ELF-1 (cell line): Measurements from ENCODE around the gene KCTD16.
A peak's percentile ranks its signal among the peaks of the same experiment; 100 is the strongest.

ENCODE experiments used
- DNase-seq: peaks from one replicate; pipeline ENCODE4 v3.0.0-alpha.2; 2016; ENCODE audit warnings: low read depth, low spot score

The KCTD16 gene

GRCh38 chr5:144207875-144208444, 37.3 kb downstream of the KCTD16 start:
- no peak for DNase-seq

- DNase-seq = no peak
Observed at GRCh38 chr5:144209361-144209760, 38.7 kb downstream of the KCTD16 start.

DNA sequence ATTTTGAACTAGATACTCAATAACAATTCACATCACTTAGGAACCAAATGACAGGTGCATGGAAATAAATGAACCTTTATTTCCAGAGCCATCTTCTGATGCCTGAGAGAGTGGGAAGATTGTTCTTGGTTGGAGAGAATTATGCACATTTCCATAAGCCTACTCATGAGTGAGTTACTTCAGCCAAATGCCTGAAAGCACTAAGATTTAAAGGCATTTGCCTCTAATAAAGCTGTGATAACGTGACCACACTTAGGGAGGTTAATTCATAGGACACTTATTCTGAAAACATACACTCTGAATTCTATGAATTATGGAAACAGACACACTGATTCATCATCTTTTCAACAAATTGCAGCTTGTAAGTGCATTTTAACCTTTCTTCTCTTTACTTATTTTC, 40.0 kb downstream of the KCTD16 start:
- DNase-seq = no peak

GRCh38 chr5:144219869-144220268, 49.2 kb downstream of the KCTD16 start:
- DNase-seq = no peak

DNA sequence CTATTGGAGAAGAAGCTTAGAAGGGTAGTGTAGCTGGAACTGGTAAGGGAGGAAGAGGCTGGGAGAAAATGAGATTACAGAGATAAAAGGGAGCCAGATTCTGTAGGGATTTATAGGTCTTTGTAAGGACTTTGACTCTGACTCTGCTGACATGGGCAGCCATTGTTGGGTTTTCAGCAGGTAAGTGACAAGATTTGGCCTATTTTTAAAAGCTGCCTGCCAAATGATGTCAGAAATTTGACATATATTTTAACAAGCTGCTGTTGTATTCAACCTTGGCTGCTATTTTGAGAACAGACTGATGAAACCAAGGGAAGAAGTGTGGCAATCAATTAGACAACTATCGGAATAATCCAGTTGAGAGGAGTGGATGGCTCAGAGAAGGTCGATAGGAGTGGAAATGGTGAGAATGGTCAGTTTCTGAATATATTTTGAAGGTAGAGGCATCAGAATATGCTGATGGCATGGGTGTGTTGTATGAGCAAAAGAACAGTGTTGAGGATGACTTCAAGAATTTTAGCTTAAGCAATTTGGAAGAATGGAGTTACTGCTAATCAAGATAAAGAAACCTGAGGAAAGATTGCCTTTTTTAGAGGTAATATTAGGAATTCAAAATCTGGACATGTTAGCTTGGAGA, 56.8 kb downstream of the KCTD16 start:
- no peak for DNase-seq

DNA sequence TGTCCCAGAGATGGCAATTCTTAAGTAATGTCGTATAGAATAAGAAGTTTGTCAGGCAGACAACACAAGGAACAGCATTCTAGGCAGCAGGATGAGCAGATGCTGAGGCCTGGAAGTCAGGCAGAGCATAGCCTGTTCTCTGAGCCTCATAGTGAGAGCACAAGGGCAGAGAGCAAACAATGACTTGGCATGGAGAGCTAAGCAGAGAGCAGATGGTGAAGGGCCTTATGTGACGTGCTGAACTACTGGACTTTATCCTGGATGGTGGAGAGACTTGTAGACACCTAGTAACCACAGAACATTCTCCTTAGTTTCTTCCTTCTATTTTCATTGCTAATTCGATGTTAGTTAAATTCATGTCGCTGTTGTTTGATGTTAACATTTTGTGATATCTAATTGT, 60.1 kb downstream of the KCTD16 start:
- DNase-seq = no peak

- DNase-seq = no peak
Observed at GRCh38 chr5:144232285-144232684, 61.6 kb downstream of the KCTD16 start.

- DNase-seq = no peak
Observed at GRCh38 chr5:144236499-144236898, 65.8 kb downstream of the KCTD16 start.

GRCh38 chr5:144237851-144238250, 67.2 kb downstream of the KCTD16 start:
- no peak for DNase-seq

GRCh38 chr5:144247131-144247530, 76.5 kb downstream of the KCTD16 start:
- DNase-seq = peak; percentile 57

DNA sequence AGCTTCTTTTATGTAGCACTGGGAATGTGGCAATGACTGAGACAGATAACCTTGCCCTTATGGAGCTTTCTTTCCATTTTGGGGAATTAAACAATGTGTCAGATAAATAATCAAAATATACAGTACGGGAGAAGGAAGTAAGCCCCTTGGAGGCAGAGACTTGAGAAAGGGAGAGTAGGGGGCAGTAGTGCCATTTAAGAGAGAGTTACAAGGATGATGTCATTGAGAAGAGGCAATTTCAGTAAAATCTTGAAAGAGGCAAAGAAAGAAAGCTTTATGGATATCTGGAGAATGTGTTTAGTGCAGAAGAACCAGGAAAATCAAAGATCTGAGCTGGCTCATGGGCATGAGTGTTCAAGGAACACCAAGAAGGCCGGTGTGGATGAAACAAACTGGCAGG, 77.3 kb downstream of the KCTD16 start:
- no peak for DNase-seq

DNA sequence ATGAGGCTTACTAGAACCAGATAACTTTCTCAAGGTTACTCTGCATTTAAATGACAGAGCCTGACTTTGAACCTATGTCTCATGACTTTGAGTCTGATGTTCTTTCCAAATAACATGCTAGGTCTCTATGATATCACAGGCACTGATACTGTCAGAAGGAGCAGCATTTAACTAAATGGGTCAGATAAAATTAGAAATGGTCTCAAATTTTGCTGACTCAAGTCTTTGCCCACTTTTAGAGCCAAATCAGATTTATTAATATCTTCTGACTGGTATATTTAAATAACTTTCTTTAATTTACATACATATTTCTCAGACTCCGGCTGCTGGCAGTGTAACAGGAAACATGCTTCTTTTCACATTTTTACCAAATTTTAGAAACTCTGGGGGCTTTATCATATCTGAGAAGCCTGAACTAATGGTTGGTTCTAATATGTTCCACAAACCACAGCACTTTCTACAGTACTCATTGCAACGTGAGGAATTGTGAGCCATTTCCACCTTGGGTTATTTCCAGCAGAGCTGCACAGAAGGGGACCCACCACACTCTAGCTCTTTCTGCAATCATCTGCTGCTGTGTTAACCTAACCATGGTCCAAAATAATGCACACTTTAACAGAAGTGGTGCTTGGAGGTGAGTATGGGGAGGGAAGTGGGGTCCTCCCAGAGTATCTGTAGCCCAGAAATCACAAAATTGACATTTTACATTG, 79.2 kb downstream of the KCTD16 start:
- no peak for DNase-seq

DNA sequence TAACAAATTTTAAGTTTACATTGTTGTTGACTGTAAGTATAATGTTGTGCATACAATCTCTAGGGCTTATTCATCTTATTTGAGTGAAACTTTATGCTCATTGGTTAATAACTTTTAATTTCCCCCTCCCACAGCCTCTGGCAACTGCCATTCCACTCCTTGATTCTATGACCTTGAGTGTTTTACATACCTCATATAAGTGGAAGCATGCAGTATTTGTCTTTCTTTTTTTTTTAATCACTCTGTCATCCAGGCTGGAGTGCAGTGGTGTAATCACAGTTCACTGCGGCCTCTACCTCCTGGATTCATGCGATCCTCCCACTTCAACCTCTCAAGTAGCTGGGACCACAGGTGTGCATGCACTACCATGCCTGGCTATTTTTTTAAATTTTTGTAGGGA, 83.9 kb downstream of the KCTD16 start:
- DNase-seq = no peak

DNA sequence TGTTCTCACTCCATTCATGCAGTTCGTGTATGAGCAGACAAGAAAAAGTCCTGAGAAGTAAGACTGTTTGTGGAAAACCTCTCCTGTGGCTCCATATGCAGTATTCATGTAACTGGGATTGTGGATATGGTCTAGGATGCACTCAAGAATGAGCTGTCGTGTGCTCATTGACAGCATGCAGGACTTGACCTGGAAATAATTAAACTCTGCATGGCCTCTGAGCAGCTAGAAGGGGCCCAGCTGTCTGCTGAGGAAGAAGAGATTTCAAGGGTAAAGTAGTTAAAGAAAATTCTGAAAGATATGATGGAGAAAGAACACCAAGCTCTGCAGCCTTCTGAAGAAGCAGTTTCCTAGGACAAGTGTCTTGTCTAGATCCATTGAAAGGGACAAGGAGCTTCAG, 89.4 kb downstream of the KCTD16 start:
- DNase-seq = no peak

- DNase-seq = no peak
Observed at GRCh38 chr5:144265643-144266247, 95.1 kb downstream of the KCTD16 start.

DNA sequence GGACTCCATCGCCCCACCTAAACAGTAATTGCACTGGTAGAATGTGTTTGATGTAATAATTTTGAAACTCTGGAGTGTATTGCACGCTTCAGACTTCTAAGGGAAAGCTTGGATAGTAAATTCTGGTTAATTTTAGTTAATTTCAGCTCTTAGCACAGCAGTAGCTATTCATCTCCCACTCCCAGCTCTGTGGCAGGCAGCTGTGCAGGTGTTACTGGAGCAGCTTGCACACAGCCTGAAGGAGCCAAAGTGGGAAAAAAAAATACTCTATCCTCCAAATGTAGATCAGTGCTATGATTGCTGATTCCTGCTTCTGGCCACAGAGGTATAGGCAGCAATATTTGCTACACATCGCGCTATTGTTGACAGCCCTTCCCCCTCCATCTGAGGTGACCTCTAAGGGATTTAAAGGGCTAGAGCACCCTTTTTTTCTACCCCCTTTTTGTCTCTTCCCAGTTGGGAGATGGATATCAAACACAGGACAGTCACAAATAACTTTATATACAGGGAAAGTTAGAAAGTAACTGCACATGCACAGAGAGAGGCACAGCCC, 97.4 kb downstream of the KCTD16 start:
- no peak for DNase-seq

GRCh38 chr5:144273232-144274027, 102.8 kb downstream of the KCTD16 start:
- DNase-seq = no peak

- no peak for DNase-seq
Observed at GRCh38 chr5:144275329-144275728, 104.7 kb downstream of the KCTD16 start.

DNA sequence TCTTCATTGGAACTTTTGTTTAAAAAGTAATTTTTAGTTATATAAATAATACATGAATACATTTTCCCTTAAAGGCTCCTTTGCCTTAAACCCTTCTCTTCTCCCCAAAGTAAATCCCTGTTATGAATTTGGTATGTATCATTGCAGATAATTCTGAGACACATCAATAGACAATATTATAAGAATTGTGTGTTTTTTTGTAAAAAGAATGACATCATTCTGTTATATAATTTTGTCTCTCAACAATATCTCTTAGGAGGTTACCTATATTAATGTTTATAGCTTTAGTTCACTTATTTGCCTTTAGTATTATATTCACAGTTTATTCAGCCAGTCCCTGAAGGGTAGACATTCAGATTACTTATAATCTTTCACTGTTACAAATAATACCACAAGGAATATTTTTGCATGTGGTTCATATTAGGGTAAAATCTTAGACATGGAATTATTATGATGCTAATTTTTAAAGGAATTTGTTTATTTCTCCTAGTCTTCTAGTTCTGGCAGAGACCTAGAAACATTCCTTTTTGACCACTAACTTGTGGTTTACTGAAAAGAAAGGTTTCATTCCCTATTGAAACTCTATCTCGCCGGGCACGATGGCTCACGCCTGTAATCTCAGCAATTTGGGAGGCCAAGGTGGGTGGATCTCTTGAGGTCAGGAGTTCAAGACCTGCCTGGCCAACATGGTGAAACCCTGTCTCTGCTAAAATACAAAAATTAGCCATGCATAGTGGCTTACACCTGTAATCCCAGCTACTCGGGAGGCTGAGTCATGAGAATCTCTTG, 105.6 kb downstream of the KCTD16 start:
- no peak for DNase-seq

GRCh38 chr5:144281784-144282183, 111.1 kb downstream of the KCTD16 start:
- DNase-seq = no peak

- no peak for DNase-seq
Observed at GRCh38 chr5:144284036-144284435, 113.4 kb downstream of the KCTD16 start.
